Measurements from ENCODE around the gene C1GALT1C1L.
"Not testable (repeated sequence)": the region's sequence is repeated elsewhere in the genome, so short reads cannot be mapped to it uniquely, and the experiment has no call there.

C1GALT1C1L gene

DNA sequence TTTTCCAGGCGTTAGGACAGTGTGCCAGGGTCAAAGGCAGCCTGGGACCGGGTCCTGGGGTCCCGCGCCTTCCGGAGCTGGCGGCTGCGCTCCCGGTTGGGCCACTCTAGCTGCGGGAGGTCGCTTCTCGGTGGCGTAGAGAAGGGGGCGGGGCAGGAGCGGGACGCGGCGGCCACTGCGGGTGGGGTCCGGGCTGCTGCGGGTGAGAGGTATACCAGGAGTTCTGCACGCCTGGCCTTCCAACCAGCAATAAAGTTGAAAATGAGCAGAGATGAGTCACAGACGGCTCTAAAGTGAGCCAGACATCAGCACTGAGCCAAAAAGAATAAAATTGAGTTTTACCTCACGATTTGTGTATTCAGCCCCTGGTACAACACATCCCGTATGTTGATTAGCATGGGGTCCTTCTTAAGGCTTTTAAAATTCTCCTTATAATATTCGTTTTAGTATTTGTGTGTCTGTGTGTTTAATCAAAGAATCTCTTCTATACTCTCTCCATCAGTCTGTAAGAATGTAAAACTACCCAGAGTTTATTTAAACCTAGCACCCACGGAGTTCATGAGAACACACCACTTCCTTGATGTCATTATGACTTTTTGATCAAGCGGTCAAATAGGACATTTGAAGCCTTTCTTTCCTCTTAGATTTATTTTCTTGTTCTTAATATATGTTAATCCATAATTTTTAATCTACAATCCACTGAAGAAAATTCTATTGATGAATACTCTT, at the start of gene C1GALT1C1L:
C1GALT1C1L (minus strand) TSS at position 108 of the 729 bp plus-strand sequence; CDS start at position 1, 107 bp downstream.
- no peak for DNase-seq

DNA sequence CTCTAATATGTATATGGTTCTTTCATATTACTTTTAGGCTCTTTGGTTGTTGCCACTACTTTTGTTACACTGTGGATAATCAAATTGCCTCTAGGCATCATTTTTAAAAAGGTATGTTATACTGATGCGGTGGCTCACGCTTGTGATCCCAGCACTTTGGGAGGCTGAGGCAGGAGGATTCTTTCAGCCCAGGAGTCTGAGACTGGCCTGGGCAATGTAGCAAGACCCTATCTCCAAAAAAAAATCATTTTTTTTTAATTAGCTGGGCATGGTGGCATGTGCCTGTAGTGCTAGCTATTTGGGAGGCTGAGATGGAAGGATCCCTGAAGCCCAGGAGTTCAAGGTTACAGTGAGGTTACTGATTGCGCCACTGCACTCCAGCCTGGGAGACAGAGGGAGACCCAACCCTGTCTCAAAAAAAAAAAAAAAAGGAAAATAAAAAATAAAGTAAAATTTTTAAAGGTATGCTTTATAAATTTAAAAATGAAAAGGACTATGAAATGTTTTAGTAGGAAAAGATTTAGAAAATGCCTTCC, 49.5 kb upstream of the C1GALT1C1L start:
- DNase-seq, result no peak

- DNase-seq, result no peak
Observed at GRCh38 chr2:43724728-43725526, 48.7 kb upstream of the C1GALT1C1L start.

DNA sequence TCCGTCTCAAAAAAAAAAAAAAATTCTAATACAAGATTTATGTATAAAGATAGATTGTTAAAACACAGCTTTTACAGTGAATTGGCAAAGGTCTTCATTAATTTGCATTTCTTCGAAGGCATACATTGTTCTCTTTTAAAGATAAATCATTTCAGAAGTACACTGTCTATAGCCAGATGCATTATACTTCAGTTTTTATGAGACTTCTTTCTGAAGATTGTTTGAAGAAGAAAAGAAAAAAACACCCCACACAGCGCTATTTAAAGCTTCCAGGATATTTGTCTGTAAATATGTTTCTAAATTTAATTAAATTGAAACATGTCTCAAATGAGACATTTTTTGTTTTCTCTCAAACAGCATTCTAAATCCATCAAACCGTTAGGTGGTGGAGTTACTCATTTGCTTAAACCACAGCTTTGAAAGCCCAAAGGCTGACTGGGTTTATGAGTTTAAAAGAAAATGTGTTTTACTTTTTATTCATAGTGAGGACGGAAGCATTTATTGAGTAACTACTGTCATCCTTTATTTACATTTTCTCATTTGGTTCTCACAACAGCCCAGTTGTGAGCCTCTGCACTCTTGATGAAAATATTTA, 42.4 kb upstream of the C1GALT1C1L start:
- no peak for DNase-seq

DNA sequence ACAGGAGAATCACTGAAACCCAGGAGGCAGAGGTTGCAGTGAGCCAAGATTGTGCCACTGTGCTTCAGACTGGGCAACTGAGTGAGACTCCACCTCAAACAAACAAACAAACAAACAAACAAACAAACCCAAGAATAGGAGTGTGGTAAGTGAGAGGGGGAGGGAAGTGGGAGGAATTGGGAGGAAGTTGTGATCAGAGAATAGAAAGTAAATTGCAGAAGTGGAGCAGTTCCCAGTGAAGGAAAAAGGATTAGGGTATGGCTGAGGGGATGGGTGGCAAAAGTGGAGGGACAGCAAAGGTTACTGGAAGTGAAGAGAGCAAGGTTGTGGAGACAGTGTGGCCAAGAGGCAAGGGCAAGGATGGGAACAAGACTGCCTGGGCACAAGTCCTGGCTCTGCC, 41.1 kb upstream of the C1GALT1C1L start:
- no peak for DNase-seq

GRCh38 chr2:43715300-43716098, 39.3 kb upstream of the C1GALT1C1L start:
- DNase-seq, result no peak

GRCh38 chr2:43714164-43714563, 37.9 kb upstream of the C1GALT1C1L start:
- no peak for DNase-seq

DNA sequence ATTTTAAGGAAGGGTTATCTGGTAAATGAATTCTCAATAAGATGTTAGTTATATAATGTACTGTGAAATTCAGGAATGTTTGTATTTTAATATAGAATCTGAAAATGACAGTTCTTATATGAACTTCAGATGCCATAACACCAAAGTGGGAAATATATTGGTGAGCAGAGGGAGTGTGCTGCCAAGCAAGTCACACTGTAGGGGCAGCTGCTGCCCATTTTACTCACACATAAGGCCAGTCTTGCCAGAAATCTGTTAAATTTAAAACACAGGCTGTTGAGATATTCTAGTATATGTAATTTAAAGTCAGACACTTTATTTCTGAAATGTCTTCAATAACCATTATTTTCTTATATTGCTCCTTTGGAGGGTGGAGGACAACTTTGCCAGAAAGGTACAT, 34.6 kb upstream of the C1GALT1C1L start:
- DNase-seq, result no peak

DNA sequence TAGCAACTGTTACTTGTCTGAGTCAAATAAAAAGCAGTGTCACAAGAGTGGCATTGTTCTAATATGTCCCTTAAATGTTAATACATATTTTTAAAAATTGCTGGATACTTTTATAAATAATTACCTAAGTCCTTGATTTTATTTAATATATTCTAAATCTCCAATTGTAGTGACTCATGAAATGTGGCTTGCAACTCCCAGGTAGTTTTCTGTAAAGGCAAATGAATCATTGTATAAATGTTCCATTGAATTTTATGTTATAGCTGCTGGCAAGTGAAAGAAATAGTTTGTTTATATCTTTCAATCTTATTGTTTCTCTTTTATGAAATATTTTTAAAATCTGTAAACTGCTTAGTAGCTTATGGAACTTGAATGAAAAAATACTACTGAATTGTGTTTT, 32.7 kb upstream of the C1GALT1C1L start:
- no peak for DNase-seq

DNA sequence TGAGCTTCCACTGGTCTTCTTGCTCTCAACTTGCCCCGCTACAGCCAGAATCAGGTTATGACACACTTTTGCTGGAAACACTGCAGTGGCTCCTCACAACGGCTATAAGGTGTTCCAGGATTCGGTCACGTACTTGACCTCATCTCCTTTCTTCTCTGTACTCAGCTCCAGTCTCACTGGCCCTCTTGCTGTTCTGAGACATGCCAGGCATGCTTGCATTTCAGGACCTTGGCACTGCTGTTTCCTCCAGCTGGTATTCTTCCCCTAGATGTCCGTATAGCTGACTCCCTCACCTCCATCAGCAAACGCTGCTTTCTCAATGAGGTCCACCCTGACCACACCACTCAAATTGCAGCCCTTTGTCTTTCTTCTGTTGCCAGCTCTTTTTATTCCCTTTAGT, 31.9 kb upstream of the C1GALT1C1L start:
- no peak for DNase-seq

DNA sequence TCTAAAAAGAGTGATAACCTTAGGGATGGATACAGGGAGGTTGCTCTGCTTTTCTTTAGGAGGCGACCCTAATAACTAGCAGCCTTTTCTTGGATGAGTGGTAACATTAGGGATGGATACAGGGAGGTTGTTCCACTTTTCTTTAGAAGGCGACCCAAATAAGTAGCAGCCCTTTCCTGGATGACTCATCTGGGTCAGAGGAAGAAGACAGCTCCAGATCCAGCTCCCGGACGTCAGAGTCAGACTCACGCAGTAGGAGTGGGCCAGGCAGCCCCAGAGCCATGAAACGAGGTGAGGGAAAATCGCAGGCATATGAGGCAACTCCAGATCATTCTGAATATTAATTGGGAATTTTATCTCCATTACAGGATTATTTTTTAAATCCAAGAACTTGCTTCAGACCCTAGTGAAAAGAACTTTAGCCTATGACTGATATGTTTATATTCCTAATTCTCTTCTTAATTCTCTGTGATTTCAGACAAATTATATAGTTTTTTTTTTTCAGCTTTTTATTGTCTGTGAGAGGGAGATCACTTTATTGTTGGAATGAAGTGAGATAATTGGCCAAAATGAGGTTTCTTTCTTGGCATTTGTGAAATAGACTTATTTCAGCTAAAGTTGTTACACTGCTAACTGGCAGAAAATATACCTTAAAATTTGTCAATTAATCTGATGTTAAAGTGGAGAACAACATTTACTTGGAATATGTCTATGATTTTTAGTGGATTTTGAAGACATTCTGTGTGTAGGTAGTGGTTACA, 31.2 kb upstream of the C1GALT1C1L start:
- no peak for DNase-seq

DNA sequence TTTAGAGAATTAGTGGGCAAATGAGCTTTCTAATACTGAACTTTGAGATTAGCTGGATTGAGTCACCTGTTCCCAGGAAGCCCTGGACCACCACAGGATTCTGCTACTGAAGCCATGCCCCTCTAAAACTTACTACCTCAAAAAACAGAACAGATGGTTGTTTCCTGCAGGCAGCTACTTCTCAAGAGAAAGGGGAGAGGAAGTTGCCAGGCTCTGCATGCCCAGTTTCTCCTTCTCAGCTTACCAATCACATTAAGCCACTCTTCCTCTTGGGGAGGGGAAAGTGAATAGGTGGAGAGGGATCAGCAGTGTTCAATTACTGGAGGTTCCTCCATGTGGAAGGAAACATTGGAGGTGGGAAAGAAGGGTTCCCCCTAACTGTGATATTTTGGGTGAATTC, 24.9 kb upstream of the C1GALT1C1L start:
- DNase-seq, result no peak

DNA sequence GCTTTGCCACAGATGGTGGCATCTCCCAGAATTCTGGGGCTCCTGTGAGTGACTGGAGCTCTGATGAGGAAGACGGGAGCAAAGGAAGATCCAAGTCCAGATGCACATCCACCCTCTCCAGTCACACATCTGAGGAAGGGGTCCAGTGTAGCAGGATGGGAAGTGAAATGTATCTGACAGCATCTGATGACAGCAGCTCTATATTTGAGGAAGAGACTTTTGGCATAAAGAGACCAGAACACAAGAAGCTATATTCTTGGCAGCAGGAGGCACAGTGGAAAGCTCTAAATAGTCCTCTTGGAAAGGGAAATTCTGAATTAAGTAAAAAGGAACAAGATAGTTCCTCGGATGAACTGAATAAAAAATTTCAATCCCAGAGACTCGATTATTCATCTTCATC, 23.5 kb upstream of the C1GALT1C1L start:
- DNase-seq, result no peak

DNA sequence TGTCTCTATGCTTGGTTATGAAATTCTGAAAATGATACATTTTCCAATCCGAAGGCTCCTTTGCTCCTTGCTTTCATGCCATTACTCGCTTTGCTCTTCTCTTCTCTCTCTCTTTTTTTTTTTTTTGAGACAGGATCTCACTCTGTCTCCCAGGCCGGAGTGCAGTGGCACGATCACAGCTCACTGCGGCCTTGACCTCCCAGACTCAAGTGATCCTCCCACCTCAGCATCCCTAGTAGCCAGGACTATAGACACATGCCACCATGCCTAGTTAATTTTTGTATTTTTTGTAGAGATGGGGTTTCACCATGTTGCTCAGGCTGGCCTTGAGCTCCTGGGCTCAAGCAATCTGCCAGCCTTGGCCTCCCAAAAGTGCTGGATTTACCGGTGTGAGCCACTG, 21.9 kb upstream of the C1GALT1C1L start:
- not testable (repeated sequence) for DNase-seq

DNA sequence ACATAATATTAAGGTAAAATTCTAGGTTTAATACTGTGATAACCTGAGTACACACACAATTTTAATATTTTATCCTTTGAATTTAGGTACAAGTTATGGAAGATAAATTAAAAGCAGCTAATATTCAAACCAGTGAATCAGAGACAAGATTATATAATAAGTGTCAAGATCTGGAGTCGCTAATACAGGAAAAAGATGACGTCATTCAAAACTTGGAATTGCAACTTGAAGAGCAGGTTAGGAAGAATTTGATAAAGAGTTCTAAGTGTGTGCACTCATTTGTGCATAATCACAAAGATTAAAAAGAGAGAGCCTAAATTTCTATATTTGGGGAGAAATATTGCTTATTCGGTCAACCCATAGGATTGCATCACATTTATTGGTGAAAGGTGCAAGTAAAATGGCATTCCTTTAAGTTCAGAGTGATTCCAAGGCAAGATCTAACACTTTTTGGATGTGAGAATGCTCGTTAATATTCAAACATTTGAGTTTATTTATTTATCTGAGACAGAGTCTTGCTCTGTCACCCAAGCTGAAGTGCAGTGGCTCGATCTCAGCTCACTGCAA, 16.3 kb upstream of the C1GALT1C1L start:
- DNase-seq, result no peak

- DNase-seq, result no peak
Observed at GRCh38 chr2:43689999-43690398, 13.8 kb upstream of the C1GALT1C1L start.

DNA sequence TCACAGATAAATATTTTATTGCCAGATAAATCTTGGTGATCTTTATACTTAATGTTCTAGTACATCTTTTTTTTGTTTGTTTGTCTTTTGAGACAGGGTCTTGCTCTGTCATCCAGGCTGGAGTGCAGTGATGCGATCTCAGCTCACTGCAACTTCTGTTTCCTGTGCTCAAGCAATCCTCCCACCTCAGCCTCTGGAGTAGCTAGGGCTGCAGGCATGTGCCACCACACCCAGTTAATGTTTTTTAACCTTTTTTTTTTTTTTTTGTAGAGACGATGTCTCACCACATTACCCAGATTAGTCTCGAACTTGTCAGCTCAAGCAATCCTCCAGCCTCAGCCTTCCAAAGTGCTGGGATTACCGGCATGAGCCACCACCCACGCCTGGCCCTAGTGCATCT, 9.1 kb upstream of the C1GALT1C1L start:
- DNase-seq, result no peak

GRCh38 chr2:43677783-43678182, 1.6 kb upstream of the C1GALT1C1L start:
- not testable (repeated sequence) for DNase-seq

- DNase-seq, result no peak
Observed at GRCh38 chr2:43675646-43676321, 445 bp downstream of the C1GALT1C1L start.

- no peak for DNase-seq
Observed at GRCh38 chr2:43657241-43657640, 19.0 kb downstream of the C1GALT1C1L start.

DNA sequence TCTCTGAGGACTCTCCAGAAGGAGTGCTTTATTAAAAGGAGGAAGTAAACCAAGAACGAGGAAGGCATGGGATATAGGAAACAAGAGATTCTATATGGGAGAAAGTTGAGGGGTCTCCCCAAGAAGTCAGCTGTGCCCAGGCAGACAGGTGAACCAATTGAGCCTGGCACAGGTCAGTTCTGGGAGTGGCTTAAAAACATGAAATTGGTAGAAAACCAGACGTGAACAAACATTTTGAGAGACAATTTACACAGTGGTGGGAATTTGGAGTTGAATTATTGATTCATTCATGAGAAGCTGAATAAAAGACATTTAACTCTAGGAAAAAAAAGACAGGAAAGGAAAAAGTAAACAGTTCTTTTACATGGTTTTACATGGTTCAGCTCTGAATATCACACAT, 22.7 kb downstream of the C1GALT1C1L start:
- no peak for DNase-seq

Measured in stimulated activated naive CD4-positive, alpha-beta T cell treated with Interleukin-2 at 50 U/mL for 16 hours (primary cell).